WTC11 (cell line): ENCODE results near the gene DNAH14. TPM values are rescaled to one million over a fixed set of nuclear protein-coding genes. Genes with fewer than 3 reads are reported as not detected.
"Not testable (repeated sequence)": the region's sequence is repeated elsewhere in the genome, so short reads cannot be mapped to it uniquely, and the experiment has no call there.

Experiments used
- ATAC-seq: fragments of 200-7000 bp; cut with Tn5 transposase; 2 replicates; pipeline ENCODE4 v1.10.0; 2021; ENCODE audit warnings: mild to moderate bottlenecking, moderate library complexity
- CTCF ChIA-PET: fragments of 300-600 bp; sonication (Branson Sonifier 250); formaldehyde crosslinking; loops from one replicate; lab custom pipeline; 2021; ENCODE audit warnings: antibody characterized with exemption; lab: Charles Lee
- POLR2A ChIA-PET: fragments of 350-600 bp; sonication (Branson Sonifier 250); formaldehyde crosslinking; loops from one replicate; lab custom pipeline; 2021; ENCODE audit warnings: antibody characterized with exemption; lab: Charles Lee
- DNase-seq: peaks from one replicate; pipeline ENCODE4 v3.0.0; 2021; ENCODE audit warnings: low spot score
- H3K27ac Mint-ChIP-seq: 2 replicates; pipeline ENCODE4 v1.8.0; 2021; ENCODE audit warnings: mixed read lengths
- H3K27me3 Mint-ChIP-seq: 2 replicates; pipeline ENCODE4 v1.8.0; 2021; ENCODE audit warnings: low read depth, mild to moderate bottlenecking, moderate library complexity, mixed read lengths
- H3K36me3 Mint-ChIP-seq: 2 replicates; pipeline ENCODE4 v1.8.0; 2021; ENCODE audit warnings: mixed read lengths
- H3K4me1 Mint-ChIP-seq: 2 replicates; pipeline ENCODE4 v1.8.0; 2022; ENCODE audit warnings: mixed read lengths
- H3K4me3 Mint-ChIP-seq: 2 replicates; pipeline ENCODE4 v1.8.0; 2021; ENCODE audit warnings: mild to moderate bottlenecking, moderate library complexity, mixed read lengths
- H3K9me3 Mint-ChIP-seq: 2 replicates; pipeline ENCODE4 v1.8.0; 2021; ENCODE audit warnings: mixed read lengths
- ESRRA ChIP-seq: sonication (generic); formaldehyde crosslinking; IDR thresholded peaks from 2 replicates; pipeline ENCODE4 v1.8.1; 2022; ENCODE audit warnings: mild to moderate bottlenecking, missing genetic modification reagents, borderline replicate concordance
- KAT7 ChIP-seq: sonication (generic); formaldehyde crosslinking; IDR thresholded peaks from 2 replicates; pipeline ENCODE4 v1.8.1; 2023; ENCODE audit warnings: missing genetic modification reagents, mild to moderate bottlenecking, borderline replicate concordance
- NFATC4 ChIP-seq: fragments of 250-450 bp; sonication (Bioruptor Pico); IDR thresholded peaks from 2 replicates; pipeline ENCODE4 v1.9.0; 2021; ENCODE audit warnings: mild to moderate bottlenecking
- NR2C2 ChIP-seq: sonication (generic); formaldehyde crosslinking; IDR thresholded peaks from 2 replicates; pipeline ENCODE4 v1.8.0; 2022; ENCODE audit warnings: mild to moderate bottlenecking, missing genetic modification reagents
- SMAD4 ChIP-seq: sonication (generic); formaldehyde crosslinking; IDR thresholded peaks from 2 replicates; pipeline ENCODE4 v1.8.0; 2022; ENCODE audit warnings: mild to moderate bottlenecking, missing genetic modification reagents
- TP53 ChIP-seq: sonication (generic); formaldehyde crosslinking; IDR thresholded peaks from 2 replicates; pipeline ENCODE4 v1.8.1; 2023; ENCODE audit warnings: mild to moderate bottlenecking, missing genetic modification reagents
- ZNF138 ChIP-seq: sonication (generic); formaldehyde crosslinking; conservative IDR thresholded peaks from 2 replicates; pipeline ENCODE4 v1.8.1; 2022; ENCODE audit warnings: mild to moderate bottlenecking, moderate library complexity, missing genetic modification reagents
- ZNF219 ChIP-seq: sonication (generic); formaldehyde crosslinking; IDR thresholded peaks from 2 replicates; pipeline ENCODE4 v1.8.0; 2023; ENCODE audit warnings: missing genetic modification reagents, mild to moderate bottlenecking, borderline replicate concordance
- total RNA-seq: library from RNA; stranded (reverse); gene quantifications from 3 replicates; pipeline ENCODE4 v1.2.3, GENCODE V29; 2021
- TF ChIP-seq, protein P1 (sequence below): sonication (generic); formaldehyde crosslinking; IDR thresholded peaks from 2 replicates; pipeline ENCODE4 v1.8.0; 2022; ENCODE audit warnings: mild to moderate bottlenecking, missing genetic modification reagents
- TF ChIP-seq, protein P2 (sequence below): sonication (generic); formaldehyde crosslinking; IDR thresholded peaks from 2 replicates; pipeline ENCODE4 v1.8.1; 2022; ENCODE audit warnings: low read depth, missing genetic modification reagents, borderline replicate concordance
- TF ChIP-seq, protein P3 (sequence below): sonication (generic); formaldehyde crosslinking; IDR thresholded peaks from 2 replicates; pipeline ENCODE4 v1.8.0; 2022; ENCODE audit warnings: mild to moderate bottlenecking, missing genetic modification reagents
- TF ChIP-seq, protein P4 (sequence below): sonication (generic); formaldehyde crosslinking; IDR thresholded peaks from 2 replicates; pipeline ENCODE4 v1.8.0; 2023; ENCODE audit warnings: missing genetic modification reagents
- TF ChIP-seq, protein P5 (sequence below): sonication (generic); formaldehyde crosslinking; IDR thresholded peaks from 2 replicates; pipeline ENCODE4 v1.8.1; 2022; ENCODE audit warnings: low read depth, mild to moderate bottlenecking, moderate library complexity, missing genetic modification reagents, borderline replicate concordance
- TF ChIP-seq, protein P6 (sequence below): sonication (generic); formaldehyde crosslinking; IDR thresholded peaks from 2 replicates; pipeline ENCODE4 v1.8.0; 2022; ENCODE audit warnings: missing genetic modification reagents
- TF ChIP-seq, protein P7 (sequence below): fragments of 250-450 bp; sonication (Bioruptor Pico); IDR thresholded peaks from 2 replicates; pipeline ENCODE4 v1.9.0; 2021; ENCODE audit warnings: mild to moderate bottlenecking

The DNAH14 gene
- total RNA-seq, 1 experiment from 2014 or later, result 34.1 TPM

DNA sequence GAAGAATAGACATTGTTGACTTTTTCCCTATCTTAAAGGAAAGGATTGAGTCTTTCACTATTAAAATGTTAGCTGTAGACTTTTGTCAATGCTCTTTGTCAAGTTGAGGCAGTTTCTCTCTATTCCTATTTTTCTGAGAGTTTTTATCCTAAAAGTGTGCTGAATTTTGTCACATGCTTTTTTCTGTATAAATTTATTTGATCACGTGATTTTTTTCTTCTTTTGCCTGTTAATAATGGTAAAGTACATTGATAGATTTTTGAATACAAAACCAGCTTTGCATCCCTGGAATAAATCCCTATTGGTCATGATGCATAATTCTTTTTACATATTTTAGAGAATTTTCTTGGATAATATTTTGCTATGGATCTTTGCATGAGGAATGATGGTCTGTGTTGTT lies 60.1 kb downstream of the DNAH14 start:
- ChIA-PET CTCF (interaction anchor here (0.6 kb wide), 1 partner anchor 596 kb away, joined by 4 read pairs; no protein-coding TSS in a partner anchor), POLR2A (no interaction called here)
- TF ChIP-seq, protein P1, sequence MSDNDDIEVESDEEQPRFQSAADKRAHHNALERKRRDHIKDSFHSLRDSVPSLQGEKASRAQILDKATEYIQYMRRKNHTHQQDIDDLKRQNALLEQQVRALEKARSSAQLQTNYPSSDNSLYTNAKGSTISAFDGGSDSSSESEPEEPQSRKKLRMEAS, result no peak
- no peak for TF ChIP-seq NR2C2 (CRISPR knock-in tag)
- no peak for TF ChIP-seq ZNF219 (CRISPR knock-in tag)
- no peak for TF ChIP-seq SMAD4 (CRISPR knock-in tag)
- TF ChIP-seq, protein P2, sequence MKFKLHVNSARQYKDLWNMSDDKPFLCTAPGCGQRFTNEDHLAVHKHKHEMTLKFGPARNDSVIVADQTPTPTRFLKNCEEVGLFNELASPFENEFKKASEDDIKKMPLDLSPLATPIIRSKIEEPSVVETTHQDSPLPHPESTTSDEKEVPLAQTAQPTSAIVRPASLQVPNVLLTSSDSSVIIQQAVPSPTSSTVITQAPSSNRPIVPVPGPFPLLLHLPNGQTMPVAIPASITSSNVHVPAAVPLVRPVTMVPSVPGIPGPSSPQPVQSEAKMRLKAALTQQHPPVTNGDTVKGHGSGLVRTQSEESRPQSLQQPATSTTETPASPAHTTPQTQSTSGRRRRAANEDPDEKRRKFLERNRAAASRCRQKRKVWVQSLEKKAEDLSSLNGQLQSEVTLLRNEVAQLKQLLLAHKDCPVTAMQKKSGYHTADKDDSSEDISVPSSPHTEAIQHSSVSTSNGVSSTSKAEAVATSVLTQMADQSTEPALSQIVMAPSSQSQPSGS (CRISPR knock-in tag), result no peak
- TF ChIP-seq NFATC4, result no peak
- no peak for TF ChIP-seq TP53 (CRISPR knock-in tag)
- TF ChIP-seq, protein P3, sequence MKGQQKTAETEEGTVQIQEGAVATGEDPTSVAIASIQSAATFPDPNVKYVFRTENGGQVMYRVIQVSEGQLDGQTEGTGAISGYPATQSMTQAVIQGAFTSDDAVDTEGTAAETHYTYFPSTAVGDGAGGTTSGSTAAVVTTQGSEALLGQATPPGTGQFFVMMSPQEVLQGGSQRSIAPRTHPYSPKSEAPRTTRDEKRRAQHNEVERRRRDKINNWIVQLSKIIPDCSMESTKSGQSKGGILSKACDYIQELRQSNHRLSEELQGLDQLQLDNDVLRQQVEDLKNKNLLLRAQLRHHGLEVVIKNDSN (CRISPR knock-in tag), result no peak
- TF ChIP-seq, protein P4, sequence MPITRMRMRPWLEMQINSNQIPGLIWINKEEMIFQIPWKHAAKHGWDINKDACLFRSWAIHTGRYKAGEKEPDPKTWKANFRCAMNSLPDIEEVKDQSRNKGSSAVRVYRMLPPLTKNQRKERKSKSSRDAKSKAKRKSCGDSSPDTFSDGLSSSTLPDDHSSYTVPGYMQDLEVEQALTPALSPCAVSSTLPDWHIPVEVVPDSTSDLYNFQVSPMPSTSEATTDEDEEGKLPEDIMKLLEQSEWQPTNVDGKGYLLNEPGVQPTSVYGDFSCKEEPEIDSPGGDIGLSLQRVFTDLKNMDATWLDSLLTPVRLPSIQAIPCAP (CRISPR knock-in tag), result no peak
- no peak for TF ChIP-seq ESRRA (CRISPR knock-in tag)
- TF ChIP-seq, protein P5, sequence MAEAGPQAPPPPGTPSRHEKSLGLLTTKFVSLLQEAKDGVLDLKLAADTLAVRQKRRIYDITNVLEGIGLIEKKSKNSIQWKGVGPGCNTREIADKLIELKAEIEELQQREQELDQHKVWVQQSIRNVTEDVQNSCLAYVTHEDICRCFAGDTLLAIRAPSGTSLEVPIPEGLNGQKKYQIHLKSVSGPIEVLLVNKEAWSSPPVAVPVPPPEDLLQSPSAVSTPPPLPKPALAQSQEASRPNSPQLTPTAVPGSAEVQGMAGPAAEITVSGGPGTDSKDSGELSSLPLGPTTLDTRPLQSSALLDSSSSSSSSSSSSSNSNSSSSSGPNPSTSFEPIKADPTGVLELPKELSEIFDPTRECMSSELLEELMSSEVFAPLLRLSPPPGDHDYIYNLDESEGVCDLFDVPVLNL (CRISPR knock-in tag), result no peak
- TF ChIP-seq ZNF138 (CRISPR knock-in tag), result no peak
- no peak for TF ChIP-seq KAT7 (CRISPR knock-in tag)
- TF ChIP-seq, protein P6, sequence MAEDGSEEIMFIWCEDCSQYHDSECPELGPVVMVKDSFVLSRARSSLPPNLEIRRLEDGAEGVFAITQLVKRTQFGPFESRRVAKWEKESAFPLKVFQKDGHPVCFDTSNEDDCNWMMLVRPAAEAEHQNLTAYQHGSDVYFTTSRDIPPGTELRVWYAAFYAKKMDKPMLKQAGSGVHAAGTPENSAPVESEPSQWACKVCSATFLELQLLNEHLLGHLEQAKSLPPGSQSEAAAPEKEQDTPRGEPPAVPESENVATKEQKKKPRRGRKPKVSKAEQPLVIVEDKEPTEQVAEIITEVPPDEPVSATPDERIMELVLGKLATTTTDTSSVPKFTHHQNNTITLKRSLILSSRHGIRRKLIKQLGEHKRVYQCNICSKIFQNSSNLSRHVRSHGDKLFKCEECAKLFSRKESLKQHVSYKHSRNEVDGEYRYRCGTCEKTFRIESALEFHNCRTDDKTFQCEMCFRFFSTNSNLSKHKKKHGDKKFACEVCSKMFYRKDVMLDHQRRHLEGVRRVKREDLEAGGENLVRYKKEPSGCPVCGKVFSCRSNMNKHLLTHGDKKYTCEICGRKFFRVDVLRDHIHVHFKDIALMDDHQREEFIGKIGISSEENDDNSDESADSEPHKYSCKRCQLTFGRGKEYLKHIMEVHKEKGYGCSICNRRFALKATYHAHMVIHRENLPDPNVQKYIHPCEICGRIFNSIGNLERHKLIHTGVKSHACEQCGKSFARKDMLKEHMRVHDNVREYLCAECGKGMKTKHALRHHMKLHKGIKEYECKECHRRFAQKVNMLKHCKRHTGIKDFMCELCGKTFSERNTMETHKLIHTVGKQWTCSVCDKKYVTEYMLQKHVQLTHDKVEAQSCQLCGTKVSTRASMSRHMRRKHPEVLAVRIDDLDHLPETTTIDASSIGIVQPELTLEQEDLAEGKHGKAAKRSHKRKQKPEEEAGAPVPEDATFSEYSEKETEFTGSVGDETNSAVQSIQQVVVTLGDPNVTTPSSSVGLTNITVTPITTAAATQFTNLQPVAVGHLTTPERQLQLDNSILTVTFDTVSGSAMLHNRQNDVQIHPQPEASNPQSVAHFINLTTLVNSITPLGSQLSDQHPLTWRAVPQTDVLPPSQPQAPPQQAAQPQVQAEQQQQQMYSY, result no peak
- TF ChIP-seq, protein P7, sequence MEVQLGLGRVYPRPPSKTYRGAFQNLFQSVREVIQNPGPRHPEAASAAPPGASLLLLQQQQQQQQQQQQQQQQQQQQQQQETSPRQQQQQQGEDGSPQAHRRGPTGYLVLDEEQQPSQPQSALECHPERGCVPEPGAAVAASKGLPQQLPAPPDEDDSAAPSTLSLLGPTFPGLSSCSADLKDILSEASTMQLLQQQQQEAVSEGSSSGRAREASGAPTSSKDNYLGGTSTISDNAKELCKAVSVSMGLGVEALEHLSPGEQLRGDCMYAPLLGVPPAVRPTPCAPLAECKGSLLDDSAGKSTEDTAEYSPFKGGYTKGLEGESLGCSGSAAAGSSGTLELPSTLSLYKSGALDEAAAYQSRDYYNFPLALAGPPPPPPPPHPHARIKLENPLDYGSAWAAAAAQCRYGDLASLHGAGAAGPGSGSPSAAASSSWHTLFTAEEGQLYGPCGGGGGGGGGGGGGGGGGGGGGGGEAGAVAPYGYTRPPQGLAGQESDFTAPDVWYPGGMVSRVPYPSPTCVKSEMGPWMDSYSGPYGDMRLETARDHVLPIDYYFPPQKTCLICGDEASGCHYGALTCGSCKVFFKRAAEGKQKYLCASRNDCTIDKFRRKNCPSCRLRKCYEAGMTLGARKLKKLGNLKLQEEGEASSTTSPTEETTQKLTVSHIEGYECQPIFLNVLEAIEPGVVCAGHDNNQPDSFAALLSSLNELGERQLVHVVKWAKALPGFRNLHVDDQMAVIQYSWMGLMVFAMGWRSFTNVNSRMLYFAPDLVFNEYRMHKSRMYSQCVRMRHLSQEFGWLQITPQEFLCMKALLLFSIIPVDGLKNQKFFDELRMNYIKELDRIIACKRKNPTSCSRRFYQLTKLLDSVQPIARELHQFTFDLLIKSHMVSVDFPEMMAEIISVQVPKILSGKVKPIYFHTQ (CRISPR knock-in tag), result no peak
- Mint-ChIP-seq H3K27ac (no peak overlapping the region), H3K4me3 (no peak overlapping the region), H3K36me3 (no peaks in the 10 kb centered on the region), H3K9me3 (peaks cover 21% of the 10 kb centered on the region), H3K4me1 (no peaks in the 10 kb centered on the region), H3K27me3 (peaks cover 71% of the 10 kb centered on the region)
- no peak for DNase-seq
- ATAC-seq, result no peak

DNA sequence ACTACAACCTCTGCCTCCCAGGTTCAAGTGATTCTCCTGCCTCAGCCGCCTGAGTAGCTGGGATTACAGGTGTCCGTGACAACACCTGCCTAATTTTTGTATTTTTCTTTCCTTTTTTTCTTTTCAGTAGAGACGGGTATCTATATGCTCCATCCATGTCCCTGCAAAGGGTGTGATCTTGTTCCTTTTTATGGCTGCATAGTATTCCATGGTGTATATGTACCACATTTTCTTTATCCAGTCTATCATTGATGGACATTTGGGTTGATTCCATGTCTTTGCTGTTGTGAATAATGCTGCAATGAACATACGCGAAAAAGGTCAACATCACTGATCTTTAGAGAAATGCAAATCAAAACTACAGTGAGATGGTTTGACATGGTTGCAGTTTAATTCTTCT lies 62.1 kb downstream of the DNAH14 start:
- CTCF ChIA-PET, H3K4me1 Mint-ChIP-seq, DNase-seq, POLR2A ChIA-PET, H3K27ac Mint-ChIP-seq, H3K36me3 Mint-ChIP-seq, ATAC-seq, H3K4me3 Mint-ChIP-seq: not testable (repeated sequence)
- H3K27me3 Mint-ChIP-seq, result peaks cover 54% of the 10 kb centered on the region
- H3K9me3 Mint-ChIP-seq, result peaks cover 11% of the 10 kb centered on the region
